Retinal pigment epithelial cell (primary cell): ENCODE results near the gene EPHB1.
A peak's percentile ranks its signal among the peaks of the same experiment; 100 is the strongest.
"Not testable (repeated sequence)": the region's sequence is repeated elsewhere in the genome, so short reads cannot be mapped to it uniquely, and the experiment has no call there.

Experiments
- DNase-seq: peaks from one replicate; pipeline ENCODE4 v3.0.0-alpha.2; 2010; ENCODE audit warnings: low read depth
- H3K4me3 ChIP-seq: 2 replicates; pipeline ENCODE4 v1.5.1; 2011; ENCODE audit warnings: mild to moderate bottlenecking, low read length, control low read depth, moderate library complexity
- CTCF ChIP-seq: conservative IDR thresholded peaks from 2 replicates; pipeline ENCODE4 v1.5.1; 2011; ENCODE audit warnings: low read depth, low read length, control low read depth, inconsistent platforms

The EPHB1 gene

GRCh38 chr3:134970895-134971294 lies 175.8 kb downstream of the EPHB1 start:
- peak; percentile 23 for DNase-seq
- TF ChIP-seq CTCF: no peak

GRCh38 chr3:134971306-134971705 lies 176.2 kb downstream of the EPHB1 start:
- DNase-seq: no peak
- no peak overlapping the region for H3K4me3 ChIP-seq
- no peak for TF ChIP-seq CTCF

More at GRCh38 chr3:134970895-134971294, 175.8 kb downstream of the EPHB1 start:
- no peak overlapping the region for H3K4me3 ChIP-seq

GRCh38 chr3:134971907-134972306 lies 176.8 kb downstream of the EPHB1 start:
- not testable (repeated sequence) for H3K4me3 ChIP-seq, DNase-seq

- no peak for DNase-seq
- no peak for TF ChIP-seq CTCF
- no peak overlapping the region for H3K4me3 ChIP-seq
These were observed 177.9 kb downstream of the EPHB1 start for GRCh38 chr3:134972836-134973455.

- no peak for TF ChIP-seq CTCF
- H3K4me3 ChIP-seq: no peak overlapping the region
- DNase-seq: peak; percentile 30
These were observed 179.6 kb downstream of the EPHB1 start for GRCh38 chr3:134974624-134975023.

GRCh38 chr3:134976948-134977347 lies 181.9 kb downstream of the EPHB1 start:
- TF ChIP-seq CTCF: no peak

GRCh38 chr3:134978658-134979057 lies 183.6 kb downstream of the EPHB1 start:
- TF ChIP-seq CTCF: peak; percentile 5
- no peak overlapping the region for H3K4me3 ChIP-seq
- no peak for DNase-seq

More at GRCh38 chr3:134976948-134977347, 181.9 kb downstream of the EPHB1 start:
- DNase-seq: no peak
- no peak overlapping the region for H3K4me3 ChIP-seq
